Suprapubic skin (tissue), 4 donors: Measurements from ENCODE around the gene PDLIM4. TPM values are rescaled to one million over a fixed set of nuclear protein-coding genes. Genes with fewer than 3 reads are reported as not detected.

ENCODE experiments used
- DNase-seq, 2 donors: peaks; one replicate each; pipeline ENCODE4 v3.0.0-alpha.2; 2019; ENCODE audit warnings: low spot score in 2 of 2
- H3K27ac ChIP-seq: fragments of 200-600 bp; sonication (generic); one replicate; pipeline ENCODE4 v1.5.1; 2019
- H3K27me3 ChIP-seq: fragments of 200-600 bp; sonication (generic); one replicate; pipeline ENCODE4 v1.5.1; 2019
- H3K36me3 ChIP-seq: fragments of 200-600 bp; sonication (generic); one replicate; pipeline ENCODE4 v1.5.1; 2019
- H3K4me1 ChIP-seq: fragments of 200-600 bp; sonication (generic); one replicate; pipeline ENCODE4 v1.5.1; 2019
- H3K4me3 ChIP-seq: fragments of 200-600 bp; sonication (generic); one replicate; pipeline ENCODE4 v1.5.1; 2019; ENCODE audit warnings: mild to moderate bottlenecking
- H3K9me3 ChIP-seq: fragments of 200-600 bp; sonication (generic); one replicate; pipeline ENCODE4 v1.5.1; 2019
- CTCF ChIP-seq, 2 donors: fragments of 200-600 bp in 1 of 2; fragments of 450-650 bp in 1 of 2; sonication (generic) in 1 of 2; IDR thresholded peaks; one replicate each; pipeline ENCODE4 v1.5.1; 2016 to 2019; ENCODE audit warnings: antibody characterized with exemption in 2 of 2, mild to moderate bottlenecking in 1 of 2, moderate library complexity in 1 of 2
- EP300 ChIP-seq: sonication (generic); formaldehyde crosslinking; IDR thresholded peaks from one replicate; pipeline ENCODE4 v1.6.1; 2017; ENCODE audit warnings: antibody characterized with exemption
- POLR2A ChIP-seq, 2 donors: fragments of 450-650 bp; IDR thresholded peaks; one replicate each; pipeline ENCODE4 v1.6.1; 2017; ENCODE audit warnings: antibody characterized with exemption in 2 of 2, mild to moderate bottlenecking in 2 of 2, moderate library complexity in 2 of 2
- POLR2AphosphoS5 ChIP-seq, 3 donors: sonication (generic); formaldehyde crosslinking; IDR thresholded peaks; one replicate each; pipeline ENCODE4 v1.6.1; 2017; ENCODE audit warnings: antibody characterized with exemption in 3 of 3
- WGBS: methylation state at CpG from one replicate; pipeline ENCODE4 v1.1.5; 2018; 5-methylcytosine and 5-hydroxymethylcytosine counted together
- total RNA-seq, 4 donors: library from RNA; depleted of rRNA; stranded (reverse); fragments of >200 nt; gene quantifications; one replicate each; pipeline ENCODE4 v1.1.0, GENCODE V29; 2016

PDLIM4 gene
- total RNA-seq, 4 donors from 2014 or later = 110 to 128 (median 114) TPM

GRCh38 chr5:132211787-132212186 lies 45.7 kb upstream of the PDLIM4 start:
- TF ChIP-seq CTCF (IDR thresholded peaks at IDR 0.05) (no peak), EP300 (no peak), POLR2AphosphoS5 (IDR thresholded peaks at IDR 0.05) (no peak), POLR2A (IDR thresholded peaks at IDR 0.05) (no peak)
- Histone ChIP-seq H3K36me3 (peaks cover 54% of the 10 kb centered on the region), H3K4me1 (peaks cover 17% of the 10 kb centered on the region), H3K27ac (no peak overlapping the region), H3K4me3 (no peak overlapping the region), H3K9me3 (no peaks in the 10 kb centered on the region), H3K27me3 (no peaks in the 10 kb centered on the region)
- 36% methylated on average over 1 of the region's 1 CpG for WGBS
- no peak for DNase-seq

- H3K4me3 ChIP-seq = no peak overlapping the region
- H3K27me3 ChIP-seq = no peaks in the 10 kb centered on the region
- peaks cover 45% of the 10 kb centered on the region for H3K36me3 ChIP-seq
- no peaks in the 10 kb centered on the region for H3K9me3 ChIP-seq
- no peak overlapping the region for H3K27ac ChIP-seq
- WGBS = 94% methylated on average over 5 of the region's 7 CpGs
- TF ChIP-seq CTCF (IDR thresholded peaks at IDR 0.05) (no peak), POLR2AphosphoS5 (IDR thresholded peaks at IDR 0.05) (no peak), POLR2A (IDR thresholded peaks at IDR 0.05) (no peak), EP300 (no peak)
- no peak for DNase-seq
- peaks cover 17% of the 10 kb centered on the region for H3K4me1 ChIP-seq
Measured at GRCh38 chr5:132213666-132214065, 43.8 kb upstream of the PDLIM4 start.

- Histone ChIP-seq H3K27ac (peak overlapping the region; percentile 75), H3K4me3 (no peak overlapping the region), H3K27me3 (no peaks in the 10 kb centered on the region), H3K4me1 (peaks cover 17% of the 10 kb centered on the region), H3K9me3 (no peaks in the 10 kb centered on the region), H3K36me3 (peaks cover 38% of the 10 kb centered on the region)
- WGBS = 100% methylated on average over 4 of the region's 4 CpGs
- DNase-seq = no peak
- TF ChIP-seq POLR2A (IDR thresholded peaks at IDR 0.05) = no peak
- no peak for TF ChIP-seq POLR2AphosphoS5 (IDR thresholded peaks at IDR 0.05)
- TF ChIP-seq CTCF (IDR thresholded peaks at IDR 0.05) = no peak
- TF ChIP-seq EP300 = no peak
Measured at GRCh38 chr5:132214491-132214890, 43.0 kb upstream of the PDLIM4 start.

- DNase-seq = peak; percentile 92 to 95
- peaks cover 29% of the 10 kb centered on the region for H3K36me3 ChIP-seq
- 17% methylated on average over 4 of the region's 5 CpGs for WGBS
Measured at GRCh38 chr5:132215329-132215728, 42.2 kb upstream of the PDLIM4 start.

GRCh38 chr5:132218321-132218720 lies 39.2 kb upstream of the PDLIM4 start:
- H3K4me1 ChIP-seq = peaks cover 52% of the 10 kb centered on the region
- WGBS = 75% methylated on average over 4 of the region's 4 CpGs
- TF ChIP-seq POLR2A (IDR thresholded peaks at IDR 0.05) (no peak), CTCF (IDR thresholded peaks at IDR 0.05) (no peak), POLR2AphosphoS5 (IDR thresholded peaks at IDR 0.05) (no peak)

More at GRCh38 chr5:132215329-132215728, 42.2 kb upstream of the PDLIM4 start:
- Histone ChIP-seq H3K4me3 (no peak overlapping the region), H3K9me3 (no peaks in the 10 kb centered on the region), H3K27ac (peak overlapping the region; percentile 75), H3K27me3 (no peaks in the 10 kb centered on the region), H3K4me1 (peaks cover 24% of the 10 kb centered on the region)
- TF ChIP-seq CTCF (IDR thresholded peaks at IDR 0.05) (no peak), POLR2AphosphoS5 (IDR thresholded peaks at IDR 0.05) (peak in 2 of 3 donors; percentile 23 to 52), EP300 (peak; percentile 19)

More at GRCh38 chr5:132218321-132218720, 39.2 kb upstream of the PDLIM4 start:
- H3K36me3 ChIP-seq = peaks cover 5% of the 10 kb centered on the region
- peak in 1 of 2 donors; percentile 8 for DNase-seq
- H3K27me3 ChIP-seq = no peaks in the 10 kb centered on the region
- no peaks in the 10 kb centered on the region for H3K9me3 ChIP-seq
- no peak overlapping the region for H3K4me3 ChIP-seq
- no peak overlapping the region for H3K27ac ChIP-seq
